ENCODE measurements around the gene PIK3AP1. TPM values are rescaled to one million over a fixed set of nuclear protein-coding genes. Genes with fewer than 3 reads are reported as not detected.
A peak's percentile ranks its signal among the peaks of the same experiment; 100 is the strongest.
"Not testable (repeated sequence)": the region's sequence is repeated elsewhere in the genome, so short reads cannot be mapped to it uniquely, and the experiment has no call there.

The PIK3AP1 gene
- total and polyA plus RNA-seq, 10 of the 15 experiments (the other 5 are each of a cell fraction or from before 2014, with no cell fraction given) = 26.2 to 306 (median 119) TPM

DNA sequence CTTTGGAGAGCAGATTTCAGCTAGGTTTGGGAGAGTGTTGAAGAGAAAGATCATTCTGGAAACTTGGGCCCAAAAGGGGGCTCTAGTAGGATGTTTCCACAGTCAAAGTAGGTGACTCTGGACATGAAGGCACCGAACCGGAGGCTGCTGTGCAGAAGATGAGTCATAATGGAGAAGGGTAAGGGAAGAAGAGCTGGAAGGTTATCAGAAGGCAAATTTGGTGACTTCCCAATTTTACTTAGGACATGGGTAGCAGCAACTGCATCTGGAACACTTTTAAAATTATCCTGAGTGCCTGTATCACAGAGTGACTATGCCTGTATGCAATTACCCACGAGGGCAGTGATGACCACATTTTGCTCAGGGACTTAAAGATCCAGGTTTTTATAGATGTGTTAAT lies 38.8 kb downstream of the PIK3AP1 start (continued):
- TF ChIP-seq, protein P1, sequence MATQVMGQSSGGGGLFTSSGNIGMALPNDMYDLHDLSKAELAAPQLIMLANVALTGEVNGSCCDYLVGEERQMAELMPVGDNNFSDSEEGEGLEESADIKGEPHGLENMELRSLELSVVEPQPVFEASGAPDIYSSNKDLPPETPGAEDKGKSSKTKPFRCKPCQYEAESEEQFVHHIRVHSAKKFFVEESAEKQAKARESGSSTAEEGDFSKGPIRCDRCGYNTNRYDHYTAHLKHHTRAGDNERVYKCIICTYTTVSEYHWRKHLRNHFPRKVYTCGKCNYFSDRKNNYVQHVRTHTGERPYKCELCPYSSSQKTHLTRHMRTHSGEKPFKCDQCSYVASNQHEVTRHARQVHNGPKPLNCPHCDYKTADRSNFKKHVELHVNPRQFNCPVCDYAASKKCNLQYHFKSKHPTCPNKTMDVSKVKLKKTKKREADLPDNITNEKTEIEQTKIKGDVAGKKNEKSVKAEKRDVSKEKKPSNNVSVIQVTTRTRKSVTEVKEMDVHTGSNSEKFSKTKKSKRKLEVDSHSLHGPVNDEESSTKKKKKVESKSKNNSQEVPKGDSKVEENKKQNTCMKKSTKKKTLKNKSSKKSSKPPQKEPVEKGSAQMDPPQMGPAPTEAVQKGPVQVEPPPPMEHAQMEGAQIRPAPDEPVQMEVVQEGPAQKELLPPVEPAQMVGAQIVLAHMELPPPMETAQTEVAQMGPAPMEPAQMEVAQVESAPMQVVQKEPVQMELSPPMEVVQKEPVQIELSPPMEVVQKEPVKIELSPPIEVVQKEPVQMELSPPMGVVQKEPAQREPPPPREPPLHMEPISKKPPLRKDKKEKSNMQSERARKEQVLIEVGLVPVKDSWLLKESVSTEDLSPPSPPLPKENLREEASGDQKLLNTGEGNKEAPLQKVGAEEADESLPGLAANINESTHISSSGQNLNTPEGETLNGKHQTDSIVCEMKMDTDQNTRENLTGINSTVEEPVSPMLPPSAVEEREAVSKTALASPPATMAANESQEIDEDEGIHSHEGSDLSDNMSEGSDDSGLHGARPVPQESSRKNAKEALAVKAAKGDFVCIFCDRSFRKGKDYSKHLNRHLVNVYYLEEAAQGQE (IDR thresholded peaks at IDR 0.05; ENCODE audit: low read depth, low read length) = no peak
- TF ChIP-seq NFXL1 (IDR thresholded peaks at IDR 0.05; ENCODE audit: borderline replicate concordance) (no peak), SREBF1 (IDR thresholded peaks at IDR 0.05; ENCODE audit: low read length) (no peak)
- TF ChIP-seq, protein P2, sequence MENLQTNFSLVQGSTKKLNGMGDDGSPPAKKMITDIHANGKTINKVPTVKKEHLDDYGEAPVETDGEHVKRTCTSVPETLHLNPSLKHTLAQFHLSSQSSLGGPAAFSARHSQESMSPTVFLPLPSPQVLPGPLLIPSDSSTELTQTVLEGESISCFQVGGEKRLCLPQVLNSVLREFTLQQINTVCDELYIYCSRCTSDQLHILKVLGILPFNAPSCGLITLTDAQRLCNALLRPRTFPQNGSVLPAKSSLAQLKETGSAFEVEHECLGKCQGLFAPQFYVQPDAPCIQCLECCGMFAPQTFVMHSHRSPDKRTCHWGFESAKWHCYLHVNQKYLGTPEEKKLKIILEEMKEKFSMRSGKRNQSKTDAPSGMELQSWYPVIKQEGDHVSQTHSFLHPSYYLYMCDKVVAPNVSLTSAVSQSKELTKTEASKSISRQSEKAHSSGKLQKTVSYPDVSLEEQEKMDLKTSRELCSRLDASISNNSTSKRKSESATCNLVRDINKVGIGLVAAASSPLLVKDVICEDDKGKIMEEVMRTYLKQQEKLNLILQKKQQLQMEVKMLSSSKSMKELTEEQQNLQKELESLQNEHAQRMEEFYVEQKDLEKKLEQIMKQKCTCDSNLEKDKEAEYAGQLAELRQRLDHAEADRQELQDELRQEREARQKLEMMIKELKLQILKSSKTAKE (IDR thresholded peaks at IDR 0.05; ENCODE audit: low read depth, poor library complexity, severe bottlenecking) = no peak

- in situ Hi-C loops (cut with MboI); H3K27me3 ChIP-seq (replicated peaks in 1 of 2; ENCODE audit: control insufficient read depth in 2 of 2, insufficient read depth in 2 of 2, low read length in 1 of 2); H3K4me2 ChIP-seq (ENCODE audit: control insufficient read depth, insufficient read depth); H3K9ac ChIP-seq (ENCODE audit: control insufficient read depth, insufficient read depth, low read length); FAIRE-seq; H3K27ac ChIP-seq (ENCODE audit: control insufficient read depth, insufficient read depth); H4K20me1 ChIP-seq (ENCODE audit: control insufficient read depth, insufficient read depth); ATAC-seq; intact Hi-C loops (cut with micrococcal nuclease; ENCODE audit: unreplicated experiment); H2AFZ ChIP-seq (ENCODE audit: control insufficient read depth, low read depth, low read length); RAD21 ChIA-PET (ENCODE audit: unreplicated experiment); H3K4me3 ChIP-seq; H3K9me3 ChIP-seq (replicated peaks; ENCODE audit: control insufficient read depth, insufficient read depth, low read length); DNase-seq (ENCODE audit: low read depth, low spot score): not testable (repeated sequence)
- peaks cover 40% of the 10 kb centered on the region for H3K4me1 ChIP-seq (ENCODE audit: control insufficient read depth, insufficient read depth, low read length)
- CTCF ChIA-PET = interaction anchor here (0.8 to 1.2 kb wide), 4 partner anchors 10 to 39 kb away, joined by 3 to 4 read pairs (median 3); no protein-coding TSS in a partner anchor
- POLR2A ChIA-PET = interaction anchor here (2.6 kb wide), 1 partner anchor 11 kb away, joined by 9 read pairs; no protein-coding TSS in a partner anchor
- peaks cover 84% of the 10 kb centered on the region for H3K79me2 ChIP-seq (ENCODE audit: control insufficient read depth, insufficient read depth, low read length)
- BruUV-seq (replicated peaks) = TSS peak; percentile 14
- WGBS (ENCODE audit: insufficient coverage, insufficient replicate concordance, low lambda C conversion rate, missing lambda C conversion rate) = 93% methylated on average over 1 of the region's 1 CpG
- H3K36me3 ChIP-seq (ENCODE audit: control insufficient read depth in 2 of 2, insufficient read depth in 2 of 2, low read length in 1 of 2) = peaks cover 10 to 28% of the 10 kb centered on the region in 2 experiments; a peak in 3 of 4 replicates
- SMC1A ChIA-PET (ENCODE audit: uncharacterized antibody, unreplicated experiment) = interaction anchor here (0.7 to 3.2 kb wide), 8 partner anchors 11 to 64 kb away, joined by 3 to 15 read pairs (median 4); no protein-coding TSS in a partner anchor
These were observed 39.9 kb downstream of the PIK3AP1 start for GRCh38 chr10:96680463-96680862.

Measured in GM12878 (cell line).